Astrocyte of the spinal cord (primary cell): Measurements from ENCODE around the gene KCNK13.

ENCODE experiments used
- DNase-seq: peaks from one replicate; pipeline ENCODE4 v3.0.0; 2011; ENCODE audit warnings: low read depth, low spot score
- H3K4me3 ChIP-seq: 2 replicates; pipeline ENCODE4 v1.5.1; 2011; ENCODE audit warnings: low read depth, mild to moderate bottlenecking, low read length, moderate library complexity
- CTCF ChIP-seq: IDR thresholded peaks from 2 replicates; pipeline ENCODE4 v1.5.1; 2012; ENCODE audit warnings: low read depth, mild to moderate bottlenecking, low read length, inconsistent platforms
- in situ Hi-C: cut with HindIII; loops from 2 replicates; pipeline ENCODE4 v1.10.0; 2017; ENCODE audit warnings: low sequenced_read_pairs

KCNK13 gene

GRCh38 chr14:90105756-90106155, 44.0 kb downstream of the KCNK13 start:
- DNase-seq = no peak
- H3K4me3 ChIP-seq = no peak overlapping the region
- TF ChIP-seq CTCF = no peak
- in situ Hi-C loops = no loop called here

GRCh38 chr14:90107789-90108188, 46.0 kb downstream of the KCNK13 start:
- no peak for TF ChIP-seq CTCF
- H3K4me3 ChIP-seq = no peak overlapping the region
- in situ Hi-C loops = no loop called here
- DNase-seq = no peak

- no peak overlapping the region for H3K4me3 ChIP-seq
- TF ChIP-seq CTCF = peak; percentile 32
- in situ Hi-C loops = no loop called here
- no peak for DNase-seq
Measured at GRCh38 chr14:90109858-90110257, 48.1 kb downstream of the KCNK13 start.

- no peak for TF ChIP-seq CTCF
- H3K4me3 ChIP-seq = no peak overlapping the region
- DNase-seq = peak; percentile 74
- in situ Hi-C loops = no loop called here
Measured at GRCh38 chr14:90111895-90112534, 50.2 kb downstream of the KCNK13 start.

GRCh38 chr14:90114554-90114953, 52.8 kb downstream of the KCNK13 start:
- no peak for TF ChIP-seq CTCF
- DNase-seq = no peak
- H3K4me3 ChIP-seq = no peak overlapping the region
- in situ Hi-C loops = no loop called here

- TF ChIP-seq CTCF = no peak
- in situ Hi-C loops = no loop called here
Measured at GRCh38 chr14:90115780-90116179, 54.0 kb downstream of the KCNK13 start.

More at GRCh38 chr14:90115780-90116179, 54.0 kb downstream of the KCNK13 start:
- DNase-seq = no peak
- H3K4me3 ChIP-seq = no peak overlapping the region
